Stimulated activated CD4-positive, alpha-beta T cell treated with anti-CD3 and anti-CD28 coated beads, Interleukin-12 subunit alpha, Interleukin-12 subunit beta, amount 100 ng/mL, for 48 hours (primary cell): ENCODE measurements around the gene ALDH1A2.
A peak's percentile ranks its signal among the peaks of the same experiment; 100 is the strongest.
"Not testable (repeated sequence)": the region's sequence is repeated elsewhere in the genome, so short reads cannot be mapped to it uniquely, and the experiment has no call there.

Experiments
- DNase-seq, 3 donors: peaks; one replicate each; pipeline ENCODE4 v3.0.0-alpha.2; 2020; ENCODE audit warnings: low read depth in 2 of 3, low spot score in 1 of 3

Gene ALDH1A2

GRCh38 chr15:58069008-58069407 is 3.5 kb upstream of the ALDH1A2 start:
- DNase-seq = no peak

GRCh38 chr15:58066042-58066867 is 744 bp upstream of the ALDH1A2 start:
- DNase-seq = peak; percentile 17 to 41 (median 38)

- no peak for DNase-seq
These were observed 499 bp downstream of the ALDH1A2 start for GRCh38 chr15:58064980-58065444.

GRCh38 chr15:58064082-58064979 is 1.2 kb downstream of the ALDH1A2 start:
- no peak for DNase-seq

- DNase-seq = no peak
These were observed 1.9 kb downstream of the ALDH1A2 start for GRCh38 chr15:58063614-58064013.

GRCh38 chr15:58062983-58063382 is 2.5 kb downstream of the ALDH1A2 start:
- DNase-seq = no peak

GRCh38 chr15:58062175-58062574 is 3.3 kb downstream of the ALDH1A2 start:
- DNase-seq = no peak

- no peak for DNase-seq
These were observed 4.9 kb downstream of the ALDH1A2 start for GRCh38 chr15:58060575-58060974.

- no peak for DNase-seq
These were observed 6.8 kb downstream of the ALDH1A2 start for GRCh38 chr15:58058729-58059128.

GRCh38 chr15:58058073-58058472 is 7.4 kb downstream of the ALDH1A2 start:
- DNase-seq = no peak

GRCh38 chr15:58057559-58057958 is 8.0 kb downstream of the ALDH1A2 start:
- no peak for DNase-seq

GRCh38 chr15:58056015-58056414 is 9.5 kb downstream of the ALDH1A2 start:
- no peak for DNase-seq

- no peak for DNase-seq
These were observed 12.0 kb downstream of the ALDH1A2 start for GRCh38 chr15:58053315-58054153.

GRCh38 chr15:58052334-58052733 is 13.2 kb downstream of the ALDH1A2 start:
- no peak for DNase-seq

GRCh38 chr15:58049520-58050227 is 15.8 kb downstream of the ALDH1A2 start:
- DNase-seq = no peak

- no peak for DNase-seq
These were observed 17.2 kb downstream of the ALDH1A2 start for GRCh38 chr15:58048261-58048660.

- DNase-seq = no peak
These were observed 18.4 kb downstream of the ALDH1A2 start for GRCh38 chr15:58047149-58047548.

GRCh38 chr15:58046467-58046866 is 19.0 kb downstream of the ALDH1A2 start:
- DNase-seq = no peak

- DNase-seq = not testable (repeated sequence)
These were observed 20.1 kb downstream of the ALDH1A2 start for GRCh38 chr15:58045376-58045775.

- DNase-seq = no peak
These were observed 21.0 kb downstream of the ALDH1A2 start for GRCh38 chr15:58044551-58044950.
